Caco-2 (cell line): Measurements from ENCODE around the gene AKT3. TPM values are rescaled to one million over a fixed set of nuclear protein-coding genes. Genes with fewer than 3 reads are reported as not detected.
"Not testable (repeated sequence)": the region's sequence is repeated elsewhere in the genome, so short reads cannot be mapped to it uniquely, and the experiment has no call there.

Experiments
- BruUV-seq: library from RNA; stranded (reverse); fragments of 400-500 nt; replicated peaks from 2 replicates; lab custom pipeline; 2021; lab: Mats Ljungman, UMichigan
- CTCF ChIA-PET: fragments of 300-600 bp; sonication (Branson Sonifier 250); formaldehyde crosslinking; loops from one replicate; lab custom pipeline; 2022; ENCODE audit warnings: antibody characterized with exemption; lab: Charles Lee
- POLR2A ChIA-PET: fragments of 300-600 bp; sonication (Branson Sonifier 250); formaldehyde crosslinking; loops from one replicate; lab custom pipeline; 2022; ENCODE audit warnings: antibody characterized with exemption; lab: Charles Lee
- DNase-seq, 2 experiments: peaks; one replicate each; pipeline versions ENCODE4 v3.0.0 to v3.0.0-alpha.2; 2020 to 2022
- H3K27me3 ChIP-seq: replicated peaks from 2 replicates; pipeline ENCODE4 v1.6.0; 2011; ENCODE audit warnings: low read length; ENCODE audit not compliant: control insufficient read depth, insufficient read depth
- H3K36me3 ChIP-seq: 2 replicates; pipeline ENCODE4 v1.5.1; 2011; ENCODE audit warnings: low read length; ENCODE audit not compliant: control insufficient read depth, insufficient read depth
- H3K4me1 ChIP-seq: fragments of 250-450 bp; sonication (Bioruptor Pico); 2 replicates; pipeline ENCODE4 v1.5.1; 2020; ENCODE audit warnings: mild to moderate bottlenecking
- H3K4me3 ChIP-seq: 2 replicates; pipeline ENCODE4 v1.5.1; 2011; ENCODE audit warnings: low read depth, mild to moderate bottlenecking, control low read depth, low read length
- H3K9me3 ChIP-seq: fragments of 250-450 bp; sonication (Bioruptor Pico); 2 replicates; pipeline ENCODE4 v1.5.1; 2020; ENCODE audit warnings: mild to moderate bottlenecking, moderate library complexity
- H3K27ac Mint-ChIP-seq: one replicate; pipeline ENCODE4 v1.8.0; 2022; ENCODE audit warnings: mixed read lengths; ENCODE audit not compliant: unreplicated experiment
- H3K27me3 Mint-ChIP-seq: one replicate; pipeline ENCODE4 v1.8.0; 2022; ENCODE audit warnings: mixed read lengths; ENCODE audit not compliant: insufficient read depth, unreplicated experiment
- H3K36me3 Mint-ChIP-seq: one replicate; pipeline ENCODE4 v1.8.0; 2022; ENCODE audit warnings: mild to moderate bottlenecking, mixed read lengths; ENCODE audit not compliant: insufficient read depth, unreplicated experiment
- H3K4me1 Mint-ChIP-seq: one replicate; pipeline ENCODE4 v1.8.0; 2022; ENCODE audit warnings: low read depth, mixed read lengths; ENCODE audit not compliant: unreplicated experiment
- H3K4me3 Mint-ChIP-seq: one replicate; pipeline ENCODE4 v1.8.0; 2022; ENCODE audit warnings: mild to moderate bottlenecking, moderate library complexity, mixed read lengths; ENCODE audit not compliant: unreplicated experiment
- H3K9me3 Mint-ChIP-seq: one replicate; pipeline ENCODE4 v1.8.0; 2022; ENCODE audit warnings: mixed read lengths; ENCODE audit not compliant: unreplicated experiment
- CTCF ChIP-seq, 2 experiments: fragments of 200-600 bp in 1 of 2; IDR thresholded peaks; 1 replicate in 1 of 2; 2 replicates in 1 of 2; pipeline versions ENCODE4 v1.5.1 to v1.8.0; 2011 to 2022; ENCODE audit warnings: antibody characterized with exemption in 1 of 2, control low read depth in 1 of 2, inconsistent platforms in 1 of 2, low read depth in 1 of 2, low read length in 1 of 2, mild to moderate bottlenecking in 1 of 2, moderate library complexity in 1 of 2; ENCODE audit not compliant: insufficient read depth in 1 of 2, severe bottlenecking in 1 of 2, unreplicated experiment in 1 of 2
- intact Hi-C: fragments of 100-400 bp; cut with micrococcal nuclease; formaldehyde crosslinking; loops from one replicate; pipeline ENCODE4 v1.10.0; 2022; ENCODE audit not compliant: unreplicated experiment
- total RNA-seq: library from RNA; stranded (reverse); gene quantifications from 2 replicates; pipeline ENCODE4 v1.2.3, GENCODE V29; 2022

The AKT3 gene
- total RNA-seq, 1 experiment from 2014 or later: 3.7 TPM

- Histone ChIP-seq H3K4me3 (no peak overlapping the region), H3K27me3 (no peaks in the 10 kb centered on the region), H3K36me3 (no peaks in the 10 kb centered on the region), H3K9me3 (no peaks in the 10 kb centered on the region), H3K4me1 (no peaks in the 10 kb centered on the region)
- Mint-ChIP-seq H3K9me3 (no peaks in the 10 kb centered on the region), H3K36me3 (no peaks in the 10 kb centered on the region), H3K27me3 (no peaks in the 10 kb centered on the region), H3K4me3 (no peak overlapping the region), H3K27ac (no peak overlapping the region), H3K4me1 (peaks cover 9% of the 10 kb centered on the region)
- no peak for TF ChIP-seq CTCF (IDR thresholded peaks at IDR 0.05; ENCODE audit: insufficient read depth in 1 of 2, low read depth in 1 of 2, low read length in 1 of 2, severe bottlenecking in 1 of 2, unreplicated experiment in 1 of 2)
- POLR2A ChIA-PET: no interaction called here
- CTCF ChIA-PET: no interaction called here
- no peak for DNase-seq
- intact Hi-C loops: no loop called here
- no TSS peak for BruUV-seq
Observed at GRCh38 chr1:243784506-243784905, 65.5 kb downstream of the AKT3 start.

- no peaks in the 10 kb centered on the region for H3K4me1 ChIP-seq
- Mint-ChIP-seq H3K4me3 (no peak overlapping the region), H3K9me3 (no peaks in the 10 kb centered on the region), H3K36me3 (no peaks in the 10 kb centered on the region), H3K27ac (no peak overlapping the region), H3K27me3 (peaks cover 4% of the 10 kb centered on the region), H3K4me1 (peaks cover 9% of the 10 kb centered on the region)
- H3K36me3 ChIP-seq: no peaks in the 10 kb centered on the region
- no peaks in the 10 kb centered on the region for H3K9me3 ChIP-seq
- no TSS peak for BruUV-seq
- ChIA-PET CTCF (no interaction called here), POLR2A (no interaction called here)
- no peaks in the 10 kb centered on the region for H3K27me3 ChIP-seq
- TF ChIP-seq CTCF (IDR thresholded peaks at IDR 0.05; ENCODE audit: insufficient read depth in 1 of 2, low read depth in 1 of 2, low read length in 1 of 2, severe bottlenecking in 1 of 2, unreplicated experiment in 1 of 2): no peak
- no peak overlapping the region for H3K4me3 ChIP-seq
- intact Hi-C loops: no loop called here
- no peak for DNase-seq
Observed at GRCh38 chr1:243783714-243784113, 66.3 kb downstream of the AKT3 start.

- H3K4me3 ChIP-seq, H3K9me3 Mint-ChIP-seq, H3K27me3 Mint-ChIP-seq, intact Hi-C loops, DNase-seq, H3K27me3 ChIP-seq, BruUV-seq, H3K36me3 ChIP-seq, H3K4me1 Mint-ChIP-seq, POLR2A ChIA-PET, H3K36me3 Mint-ChIP-seq, H3K4me1 ChIP-seq, CTCF ChIA-PET, H3K27ac Mint-ChIP-seq, H3K9me3 ChIP-seq, H3K4me3 Mint-ChIP-seq: not testable (repeated sequence)
Observed at GRCh38 chr1:243772361-243773050, 77.5 kb downstream of the AKT3 start.
